HepG2 (cell line): Measurements from ENCODE around the gene PROS1. TPM values are rescaled to one million over a fixed set of nuclear protein-coding genes. Genes with fewer than 3 reads are reported as not detected.
A peak's percentile ranks its signal among the peaks of the same experiment; 100 is the strongest.

Source experiments
- DR1 ChIP-seq: sonication (generic); formaldehyde crosslinking; IDR thresholded peaks from 2 replicates; pipeline ENCODE4 v1.8.0; 2021; ENCODE audit warnings: mild to moderate bottlenecking, missing genetic modification reagents, inconsistent platforms
- KLF13 ChIP-seq: sonication (generic); formaldehyde crosslinking; IDR thresholded peaks from 2 replicates; pipeline ENCODE4 v1.4.0; 2020; ENCODE audit warnings: mild to moderate bottlenecking, missing genetic modification reagents
- NKX3-1 ChIP-seq: sonication (generic); formaldehyde crosslinking; IDR thresholded peaks from 2 replicates; pipeline ENCODE4 v1.5.0; 2020; ENCODE audit warnings: missing genetic modification reagents
- PAX8 ChIP-seq: sonication (generic); formaldehyde crosslinking; IDR thresholded peaks from 2 replicates; pipeline ENCODE4 v1.8.0; 2022; ENCODE audit warnings: mild to moderate bottlenecking, missing genetic modification reagents, borderline replicate concordance
- RAD21 ChIP-seq: fragments of 450-650 bp; formaldehyde crosslinking; IDR thresholded peaks from 2 replicates; pipeline ENCODE4 v1.5.0; 2020; ENCODE audit warnings: mild to moderate bottlenecking
- RFX5 ChIP-seq: IDR thresholded peaks from 2 replicates; pipeline ENCODE4 v1.6.1; 2011; ENCODE audit warnings: low read depth, low read length, improper control_type of control experiment
- SCMH1 ChIP-seq: sonication (generic); formaldehyde crosslinking; IDR thresholded peaks from 2 replicates; pipeline ENCODE4 v1.9.0; 2021; ENCODE audit warnings: missing genetic modification reagents, mild to moderate bottlenecking, borderline replicate concordance
- SETDB1 ChIP-seq: sonication (generic); formaldehyde crosslinking; IDR thresholded peaks from 2 replicates; pipeline ENCODE4 v1.5.1; 2020; ENCODE audit warnings: missing genetic modification reagents, mild to moderate bottlenecking, borderline replicate concordance
- SIX4 ChIP-seq: sonication (generic); formaldehyde crosslinking; IDR thresholded peaks from 2 replicates; pipeline ENCODE4 v1.4.0; 2020; ENCODE audit warnings: missing genetic modification reagents
- SMAD3 ChIP-seq: sonication (generic); formaldehyde crosslinking; IDR thresholded peaks from 2 replicates; pipeline ENCODE4 v1.4.0; 2020; ENCODE audit warnings: missing genetic modification reagents
- SP1 ChIP-seq, 2 experiments: fragments of 450-650 bp in 1 of 2; sonication (generic) in 1 of 2; formaldehyde crosslinking in 1 of 2; IDR thresholded peaks; 2 replicates each; pipeline versions ENCODE4 v1.4.0 to v1.6.1; 2016 to 2020; ENCODE audit warnings: missing genetic modification reagents in 1 of 2
- SP2 ChIP-seq: sonication (generic); formaldehyde crosslinking; IDR thresholded peaks from 2 replicates; pipeline ENCODE4 v1.5.1; 2020; ENCODE audit warnings: mild to moderate bottlenecking, missing genetic modification reagents
- SP5 ChIP-seq: IDR thresholded peaks from 2 replicates; pipeline ENCODE4 v1.6.1; 2016; ENCODE audit warnings: low read depth, borderline replicate concordance
- ZFY ChIP-seq: sonication (generic); formaldehyde crosslinking; IDR thresholded peaks from 2 replicates; pipeline ENCODE4 v1.4.0; 2020; ENCODE audit warnings: missing genetic modification reagents
- ZNF430 ChIP-seq: sonication (generic); formaldehyde crosslinking; IDR thresholded peaks from 2 replicates; pipeline ENCODE4 v1.9.0; 2021; ENCODE audit warnings: mild to moderate bottlenecking, missing genetic modification reagents
- polyA plus RNA-seq, 8 experiments: library from polyadenylated mRNA; depleted of rRNA in 3 of 8; stranded (reverse) in 7 of 8; unstranded in 1 of 8; fragments of >200 nt; fragmentation: Illumina TruSeq in 4 of 8; extraction: Trizol in 4 of 8; gene quantifications; 2 replicates each; pipeline versions ENCODE4 v1.2.1 to v1.2.3, GENCODE V29; 2011 to 2016; ENCODE audit warnings: low read depth in 4 of 8, missing spikeins in 1 of 8, mixed read lengths in 1 of 8; ENCODE audit not compliant: insufficient read depth in 1 of 8
- total RNA-seq, 5 experiments: library from RNA; depleted of rRNA; stranded (reverse); fragments of >200 nt; fragmentation: Illumina TruSeq; extraction: Trizol; gene quantifications; 2 replicates each; pipeline ENCODE4 v1.2.3, GENCODE V29; 2016; ENCODE audit warnings: low read depth in 1 of 5
- TF ChIP-seq, protein P1 (sequence below): sonication (generic); formaldehyde crosslinking; IDR thresholded peaks from 2 replicates; pipeline ENCODE4 v1.5.0; 2020; ENCODE audit warnings: missing genetic modification reagents, mild to moderate bottlenecking, borderline replicate concordance
- TF ChIP-seq, protein P2 (sequence below): sonication (generic); formaldehyde crosslinking; IDR thresholded peaks from 2 replicates; pipeline ENCODE4 v1.8.0; 2023; ENCODE audit warnings: mild to moderate bottlenecking, missing genetic modification reagents
- TF ChIP-seq, protein P3 (sequence below): sonication (generic); formaldehyde crosslinking; IDR thresholded peaks from 2 replicates; pipeline ENCODE4 v1.4.0; 2020; ENCODE audit warnings: mild to moderate bottlenecking, missing genetic modification reagents
- TF ChIP-seq, protein P4 (sequence below): sonication (generic); formaldehyde crosslinking; IDR thresholded peaks from 2 replicates; pipeline ENCODE4 v1.5.0; 2020; ENCODE audit warnings: mild to moderate bottlenecking, missing genetic modification reagents
- TF ChIP-seq, protein P5 (sequence below): sonication (generic); formaldehyde crosslinking; IDR thresholded peaks from 2 replicates; pipeline ENCODE4 v1.8.1; 2023; ENCODE audit warnings: mild to moderate bottlenecking, missing genetic modification reagents
- TF ChIP-seq, protein P6 (sequence below): sonication (generic); formaldehyde crosslinking; IDR thresholded peaks from 2 replicates; pipeline ENCODE4 v1.4.0; 2020; ENCODE audit warnings: missing genetic modification reagents

PROS1 gene
- total and polyA plus RNA-seq, 2 of the 13 experiments (the other 11 are each of a cell fraction or from before 2014, with no cell fraction given), result 63.8 to 76.8 TPM

DNA sequence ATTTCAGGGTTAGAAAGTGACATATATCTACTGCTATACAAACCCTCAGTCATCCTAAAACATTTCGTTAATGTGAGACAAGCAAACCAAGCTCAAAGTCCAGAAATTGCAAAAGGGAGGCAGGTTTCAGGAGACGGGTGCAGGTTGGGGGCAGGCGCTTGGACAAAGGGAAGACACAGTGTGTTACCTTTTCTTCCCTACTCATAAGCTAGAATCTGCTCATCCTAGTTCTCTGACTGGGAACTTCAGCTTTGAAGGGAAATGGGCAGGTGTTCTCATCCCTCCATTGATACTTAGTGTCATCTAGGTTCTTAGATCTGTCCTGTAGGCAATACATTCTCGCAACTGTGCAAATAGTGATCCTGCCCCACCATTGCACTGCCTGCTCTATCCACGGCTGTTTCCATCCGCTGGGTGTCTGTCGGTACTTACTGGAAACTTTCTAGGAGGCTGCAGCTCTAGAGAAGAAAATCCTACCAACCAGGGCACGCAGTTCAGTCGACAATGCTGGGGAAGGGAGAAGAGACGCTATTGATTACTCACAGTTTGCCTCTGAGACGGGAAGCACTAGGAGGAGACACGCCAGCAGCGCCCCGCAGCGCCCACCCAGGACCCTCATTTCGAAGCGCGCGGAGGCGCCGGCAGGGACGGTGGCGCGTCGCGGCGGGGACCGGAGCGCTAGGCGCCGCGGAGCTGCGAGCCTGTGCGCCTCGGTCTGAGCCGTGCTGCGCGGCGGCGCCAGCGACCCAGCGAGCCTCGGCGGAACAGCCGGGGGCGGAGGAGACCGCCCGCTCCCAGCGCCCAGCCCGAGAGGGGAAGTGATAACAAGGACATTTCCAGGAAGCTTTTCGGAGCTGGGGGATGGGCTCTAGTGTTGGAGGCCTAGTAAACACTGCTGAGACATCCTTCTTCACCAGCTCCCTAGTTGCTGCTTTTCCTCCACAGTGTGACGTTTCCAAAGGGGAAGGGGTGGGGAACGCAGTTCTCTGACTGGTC is at the start of gene PROS1 (continued):
- TF ChIP-seq ZNF430 (CRISPR knock-in tag) (0 out of 2 replicates have a peak, but pooled peaks have one; percentile 39), KLF13 (CRISPR knock-in tag) (no peak), DR1 (CRISPR knock-in tag) (no peak), SMAD3 (CRISPR knock-in tag) (no peak), PAX8 (CRISPR knock-in tag) (no peak), ZFY (CRISPR knock-in tag) (peak; percentile 84), RAD21 (CRISPR knock-in tag) (peak; percentile 31; the same call in 1 of the 2 replicates), SP2 (CRISPR knock-in tag) (no peak), SP5 (0 out of 2 replicates have a peak, but pooled peaks have one; percentile 28), SCMH1 (CRISPR knock-in tag) (no peak), SETDB1 (no peak), SIX4 (no peak), NKX3-1 (CRISPR knock-in tag) (no peak), RFX5 (no peak), SP1 (IDR thresholded peaks at IDR 0.05) (no peak), SP1 (CRISPR knock-in tag; IDR thresholded peaks at IDR 0.05) (no peak)
- TF ChIP-seq, protein P1, sequence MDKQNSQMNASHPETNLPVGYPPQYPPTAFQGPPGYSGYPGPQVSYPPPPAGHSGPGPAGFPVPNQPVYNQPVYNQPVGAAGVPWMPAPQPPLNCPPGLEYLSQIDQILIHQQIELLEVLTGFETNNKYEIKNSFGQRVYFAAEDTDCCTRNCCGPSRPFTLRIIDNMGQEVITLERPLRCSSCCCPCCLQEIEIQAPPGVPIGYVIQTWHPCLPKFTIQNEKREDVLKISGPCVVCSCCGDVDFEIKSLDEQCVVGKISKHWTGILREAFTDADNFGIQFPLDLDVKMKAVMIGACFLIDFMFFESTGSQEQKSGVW, result no peak
- TF ChIP-seq, protein P2, sequence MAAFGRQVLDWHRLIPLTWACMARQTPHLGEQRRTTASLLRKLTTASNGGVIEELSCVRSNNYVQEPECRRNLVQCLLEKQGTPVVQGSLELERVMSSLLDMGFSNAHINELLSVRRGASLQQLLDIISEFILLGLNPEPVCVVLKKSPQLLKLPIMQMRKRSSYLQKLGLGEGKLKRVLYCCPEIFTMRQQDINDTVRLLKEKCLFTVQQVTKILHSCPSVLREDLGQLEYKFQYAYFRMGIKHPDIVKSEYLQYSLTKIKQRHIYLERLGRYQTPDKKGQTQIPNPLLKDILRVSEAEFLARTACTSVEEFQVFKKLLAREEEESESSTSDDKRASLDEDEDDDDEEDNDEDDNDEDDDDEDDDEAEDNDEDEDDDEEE (CRISPR knock-in tag), result no peak
- TF ChIP-seq, protein P3, sequence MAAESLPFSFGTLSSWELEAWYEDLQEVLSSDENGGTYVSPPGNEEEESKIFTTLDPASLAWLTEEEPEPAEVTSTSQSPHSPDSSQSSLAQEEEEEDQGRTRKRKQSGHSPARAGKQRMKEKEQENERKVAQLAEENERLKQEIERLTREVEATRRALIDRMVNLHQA, result no peak
- TF ChIP-seq, protein P4, sequence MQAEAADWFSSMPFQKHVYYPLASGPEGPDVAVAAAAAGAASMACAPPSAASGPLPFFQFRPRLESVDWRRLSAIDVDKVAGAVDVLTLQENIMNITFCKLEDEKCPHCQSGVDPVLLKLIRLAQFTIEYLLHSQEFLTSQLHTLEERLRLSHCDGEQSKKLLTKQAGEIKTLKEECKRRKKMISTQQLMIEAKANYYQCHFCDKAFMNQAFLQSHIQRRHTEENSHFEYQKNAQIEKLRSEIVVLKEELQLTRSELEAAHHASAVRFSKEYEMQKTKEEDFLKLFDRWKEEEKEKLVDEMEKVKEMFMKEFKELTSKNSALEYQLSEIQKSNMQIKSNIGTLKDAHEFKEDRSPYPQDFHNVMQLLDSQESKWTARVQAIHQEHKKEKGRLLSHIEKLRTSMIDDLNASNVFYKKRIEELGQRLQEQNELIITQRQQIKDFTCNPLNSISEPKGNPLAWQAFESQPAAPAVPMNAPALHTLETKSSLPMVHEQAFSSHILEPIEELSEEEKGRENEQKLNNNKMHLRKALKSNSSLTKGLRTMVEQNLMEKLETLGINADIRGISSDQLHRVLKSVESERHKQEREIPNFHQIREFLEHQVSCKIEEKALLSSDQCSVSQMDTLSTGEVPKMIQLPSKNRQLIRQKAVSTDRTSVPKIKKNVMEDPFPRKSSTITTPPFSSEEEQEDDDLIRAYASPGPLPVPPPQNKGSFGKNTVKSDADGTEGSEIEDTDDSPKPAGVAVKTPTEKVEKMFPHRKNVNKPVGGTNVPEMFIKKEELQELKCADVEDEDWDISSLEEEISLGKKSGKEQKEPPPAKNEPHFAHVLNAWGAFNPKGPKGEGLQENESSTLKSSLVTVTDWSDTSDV, result no peak; the same call in 1 of the 2 replicates
- TF ChIP-seq, protein P5, sequence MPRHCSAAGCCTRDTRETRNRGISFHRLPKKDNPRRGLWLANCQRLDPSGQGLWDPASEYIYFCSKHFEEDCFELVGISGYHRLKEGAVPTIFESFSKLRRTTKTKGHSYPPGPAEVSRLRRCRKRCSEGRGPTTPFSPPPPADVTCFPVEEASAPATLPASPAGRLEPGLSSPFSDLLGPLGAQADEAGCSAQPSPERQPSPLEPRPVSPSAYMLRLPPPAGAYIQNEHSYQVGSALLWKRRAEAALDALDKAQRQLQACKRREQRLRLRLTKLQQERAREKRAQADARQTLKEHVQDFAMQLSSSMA (CRISPR knock-in tag), result no peak
- TF ChIP-seq, protein P6, sequence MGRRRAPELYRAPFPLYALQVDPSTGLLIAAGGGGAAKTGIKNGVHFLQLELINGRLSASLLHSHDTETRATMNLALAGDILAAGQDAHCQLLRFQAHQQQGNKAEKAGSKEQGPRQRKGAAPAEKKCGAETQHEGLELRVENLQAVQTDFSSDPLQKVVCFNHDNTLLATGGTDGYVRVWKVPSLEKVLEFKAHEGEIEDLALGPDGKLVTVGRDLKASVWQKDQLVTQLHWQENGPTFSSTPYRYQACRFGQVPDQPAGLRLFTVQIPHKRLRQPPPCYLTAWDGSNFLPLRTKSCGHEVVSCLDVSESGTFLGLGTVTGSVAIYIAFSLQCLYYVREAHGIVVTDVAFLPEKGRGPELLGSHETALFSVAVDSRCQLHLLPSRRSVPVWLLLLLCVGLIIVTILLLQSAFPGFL, result 0 out of 2 replicates have a peak, but pooled peaks have one; percentile 66
